Superior temporal gyrus (tissue), 1 donor: ENCODE results near the gene VARS1.

ENCODE experiments used
- DNase-seq: peaks from one replicate; pipeline ENCODE4 v3.0.0-alpha.2; 2016; ENCODE audit errors: extremely low spot score

Gene VARS1

DNA sequence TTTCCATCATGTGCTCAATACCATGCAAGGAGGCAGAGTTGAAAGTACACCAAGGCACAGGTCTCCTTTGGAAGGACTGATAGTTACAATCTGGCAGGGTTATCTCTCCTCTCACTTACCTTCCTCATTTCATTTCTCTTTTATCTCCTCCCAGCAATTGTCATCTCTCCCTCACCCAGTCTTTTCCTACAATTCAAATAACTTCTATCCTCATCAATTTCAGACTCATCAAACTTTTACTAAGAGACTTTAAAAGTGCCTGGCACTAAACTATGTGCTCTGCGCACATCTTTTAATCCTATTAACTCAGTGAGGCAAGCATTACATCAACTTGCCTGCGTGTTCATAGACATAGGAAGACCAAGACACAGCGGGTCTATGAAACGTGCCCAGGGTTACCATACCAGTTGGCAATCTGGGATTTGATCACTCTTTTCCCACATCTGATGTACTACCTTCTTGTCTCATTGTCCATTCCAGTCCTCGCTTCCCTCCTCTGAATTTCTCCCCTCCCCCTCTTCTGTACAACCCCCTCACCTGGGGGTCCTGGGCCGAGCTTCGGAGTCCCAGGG is 1.2 kb downstream of the VARS1 start:
- peak; percentile 47 for DNase-seq

DNA sequence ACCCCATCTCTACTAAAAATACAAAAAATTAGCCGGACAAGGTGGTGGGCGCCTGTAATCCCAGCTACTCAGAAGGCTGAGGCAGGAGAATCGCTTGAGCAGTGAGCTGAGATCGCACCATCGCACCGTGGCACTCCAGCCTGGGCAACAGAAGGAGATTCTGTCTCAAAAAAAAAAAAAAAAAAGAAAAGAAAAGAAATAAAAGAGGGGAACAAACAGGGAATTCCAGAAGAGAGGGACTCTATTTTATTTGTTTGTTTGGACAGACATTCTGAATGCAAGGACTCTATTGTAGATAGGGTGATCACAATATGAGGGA is 1.7 kb downstream of the VARS1 start:
- peak; percentile 23 for DNase-seq

DNA sequence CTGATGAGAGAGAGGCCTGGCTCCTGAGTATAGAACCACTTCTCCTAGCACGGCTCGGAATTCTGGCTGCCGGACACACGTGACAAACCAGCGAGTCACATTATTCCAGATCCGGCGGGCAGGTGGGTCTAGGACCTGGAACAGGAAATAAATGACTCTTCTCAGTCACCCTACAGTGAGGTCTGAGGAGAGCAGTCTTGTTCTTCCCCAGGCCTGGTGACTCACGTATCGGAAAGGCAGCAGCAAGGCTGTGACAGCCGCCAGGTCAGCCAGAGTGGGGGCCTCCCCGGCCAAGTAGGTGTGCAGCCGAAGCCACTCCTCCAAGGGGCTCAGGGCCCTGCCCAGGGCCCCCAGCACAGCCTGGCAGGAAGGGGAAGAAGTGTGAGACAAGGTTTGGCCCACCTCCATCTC is 2.8 kb downstream of the VARS1 start:
- no peak for DNase-seq

DNA sequence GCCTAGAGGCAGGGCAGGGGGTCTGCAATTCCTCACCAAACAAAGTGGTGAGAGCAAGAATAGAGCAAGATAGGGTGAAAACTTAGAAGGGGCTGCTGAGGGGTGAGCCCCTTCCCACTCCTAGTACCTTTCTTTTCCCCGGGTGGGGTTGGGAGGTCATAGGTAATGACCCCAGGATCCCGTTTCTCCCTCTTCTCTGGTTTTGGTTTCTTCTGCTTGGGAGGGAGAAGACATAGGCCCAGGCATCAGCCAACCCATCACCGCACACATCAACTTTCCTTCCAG is 3.5 kb downstream of the VARS1 start:
- DNase-seq: no peak

DNA sequence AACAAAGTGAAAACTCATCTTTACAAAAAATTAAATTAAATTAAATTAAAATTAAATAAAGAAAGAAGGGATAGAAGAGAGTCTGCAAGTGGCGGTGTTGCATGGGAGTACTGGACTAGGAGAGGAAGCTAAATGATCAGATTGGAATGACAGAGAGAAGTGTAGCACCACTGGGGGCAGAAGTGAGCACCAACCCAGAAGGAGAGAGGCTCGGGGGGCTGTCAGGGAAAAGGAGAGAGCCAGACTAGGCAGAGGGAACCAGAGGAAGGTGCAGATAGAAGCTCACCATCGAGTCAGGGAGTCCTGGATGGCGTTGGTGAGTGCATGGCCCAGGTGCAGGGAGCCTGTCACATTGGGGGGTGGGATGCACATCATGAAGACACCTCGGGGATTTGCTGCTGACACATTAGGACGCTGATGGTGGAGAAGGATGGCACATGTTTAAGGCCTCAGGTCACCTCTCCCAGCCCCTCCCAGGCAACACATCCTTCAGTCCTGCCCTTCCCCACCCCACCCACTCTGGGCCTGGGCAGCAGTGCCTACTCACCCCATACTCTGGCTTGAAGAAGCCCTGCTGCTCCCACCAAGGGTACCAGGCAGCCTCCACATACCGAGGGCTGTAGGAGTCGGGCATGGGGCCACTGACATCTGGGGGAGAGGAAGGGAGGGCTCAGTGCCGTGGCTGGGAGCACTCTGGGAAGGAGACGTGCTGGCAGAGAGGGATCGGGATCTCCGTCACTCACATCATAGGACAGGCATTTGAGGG is 4.0 kb downstream of the VARS1 start:
- peak; percentile 55 for DNase-seq

DNA sequence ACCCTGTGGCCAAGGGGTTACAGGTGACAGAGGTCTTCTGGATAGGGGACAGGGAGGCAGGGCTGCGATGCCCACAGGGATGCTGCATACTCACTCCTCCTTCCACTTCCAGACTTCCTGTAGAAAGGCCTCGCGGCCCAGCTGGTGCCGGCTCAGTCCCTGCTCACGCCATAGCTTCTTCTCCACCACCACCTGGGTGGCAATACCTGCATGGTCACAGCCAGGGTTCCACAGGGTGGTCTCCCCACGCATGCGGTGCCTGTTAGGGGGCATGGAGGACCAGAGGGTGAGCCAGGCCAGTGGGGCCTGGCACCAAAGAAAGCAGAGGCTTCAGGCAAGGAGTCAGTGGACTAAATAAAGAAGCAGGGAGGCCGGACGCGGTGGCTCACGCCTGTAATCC is 10.1 kb downstream of the VARS1 start:
- DNase-seq: no peak

DNA sequence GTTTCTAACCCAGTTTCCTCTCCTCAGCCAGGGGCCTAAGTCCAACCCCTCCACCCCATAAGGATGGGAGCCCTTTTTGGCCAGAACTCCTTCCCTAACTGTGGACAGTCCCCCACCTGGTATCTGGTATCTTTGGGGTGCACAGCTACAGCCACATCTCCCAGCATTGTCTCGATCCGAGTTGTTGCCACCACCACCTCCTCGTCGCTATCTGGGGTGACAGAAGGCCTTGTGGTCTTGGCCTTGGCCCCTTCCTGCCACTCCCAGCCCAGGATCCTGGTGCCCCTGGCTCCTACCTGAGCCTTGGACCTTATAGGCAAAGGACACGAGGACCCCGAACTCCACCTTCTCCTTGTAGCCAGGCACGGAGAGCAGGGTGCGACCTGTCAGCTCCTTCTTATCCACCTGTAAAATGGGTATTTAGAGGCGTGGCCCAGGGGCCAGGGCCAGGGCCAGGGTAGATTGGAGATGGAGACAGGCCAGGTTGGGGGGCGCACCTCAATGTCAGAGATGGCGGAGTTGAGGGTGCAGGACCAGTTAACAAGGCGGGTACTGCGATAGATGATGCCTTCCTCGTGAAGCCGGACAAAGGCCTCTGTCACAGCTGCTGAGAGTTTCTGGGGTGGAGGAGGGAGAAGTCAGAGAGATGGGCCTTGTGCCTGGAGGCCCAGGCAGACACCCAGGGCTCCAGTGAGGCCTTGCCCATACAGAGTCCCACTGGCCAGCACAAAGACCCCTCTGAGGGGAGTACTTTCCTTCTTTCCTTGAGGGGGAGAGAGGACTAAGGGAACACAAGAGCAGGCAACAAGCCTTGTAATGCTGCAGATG is 11.2 kb downstream of the VARS1 start:
- DNase-seq: no peak

DNA sequence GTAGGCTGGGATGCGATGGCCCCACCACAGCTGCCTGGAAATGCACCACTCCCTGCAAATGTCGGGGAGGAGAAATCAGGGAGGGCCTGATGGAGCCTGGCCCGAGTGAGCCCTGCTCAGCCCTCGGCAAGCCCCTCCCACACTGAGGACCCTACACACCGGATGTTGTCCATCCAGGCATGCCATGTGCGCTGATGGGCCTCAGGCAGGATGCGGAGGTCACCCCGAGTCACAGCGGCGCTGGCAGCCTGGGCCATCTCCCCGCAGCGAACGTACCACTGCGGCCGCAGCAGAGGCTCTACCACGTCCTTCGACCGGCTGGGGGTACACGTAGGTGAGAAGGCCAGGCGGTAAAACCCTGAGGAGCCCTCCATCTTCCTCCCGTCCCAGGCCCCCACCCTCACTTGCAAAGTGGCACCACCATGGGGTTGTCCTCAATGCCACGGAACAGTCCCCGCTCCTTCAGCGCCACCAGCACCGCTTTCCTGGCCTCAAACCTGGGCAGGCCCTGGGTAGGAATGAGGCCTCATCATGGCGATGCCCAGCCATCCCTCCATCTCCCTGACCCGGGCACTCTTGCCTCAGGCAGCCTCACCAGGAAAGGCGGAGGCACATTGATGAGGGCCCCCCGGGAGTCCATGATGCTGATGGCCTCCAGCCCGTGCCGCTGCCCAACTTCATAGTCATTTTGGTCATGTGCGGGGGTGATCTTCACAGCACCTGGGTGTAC is 13.3 kb downstream of the VARS1 start:
- DNase-seq: no peak

DNA sequence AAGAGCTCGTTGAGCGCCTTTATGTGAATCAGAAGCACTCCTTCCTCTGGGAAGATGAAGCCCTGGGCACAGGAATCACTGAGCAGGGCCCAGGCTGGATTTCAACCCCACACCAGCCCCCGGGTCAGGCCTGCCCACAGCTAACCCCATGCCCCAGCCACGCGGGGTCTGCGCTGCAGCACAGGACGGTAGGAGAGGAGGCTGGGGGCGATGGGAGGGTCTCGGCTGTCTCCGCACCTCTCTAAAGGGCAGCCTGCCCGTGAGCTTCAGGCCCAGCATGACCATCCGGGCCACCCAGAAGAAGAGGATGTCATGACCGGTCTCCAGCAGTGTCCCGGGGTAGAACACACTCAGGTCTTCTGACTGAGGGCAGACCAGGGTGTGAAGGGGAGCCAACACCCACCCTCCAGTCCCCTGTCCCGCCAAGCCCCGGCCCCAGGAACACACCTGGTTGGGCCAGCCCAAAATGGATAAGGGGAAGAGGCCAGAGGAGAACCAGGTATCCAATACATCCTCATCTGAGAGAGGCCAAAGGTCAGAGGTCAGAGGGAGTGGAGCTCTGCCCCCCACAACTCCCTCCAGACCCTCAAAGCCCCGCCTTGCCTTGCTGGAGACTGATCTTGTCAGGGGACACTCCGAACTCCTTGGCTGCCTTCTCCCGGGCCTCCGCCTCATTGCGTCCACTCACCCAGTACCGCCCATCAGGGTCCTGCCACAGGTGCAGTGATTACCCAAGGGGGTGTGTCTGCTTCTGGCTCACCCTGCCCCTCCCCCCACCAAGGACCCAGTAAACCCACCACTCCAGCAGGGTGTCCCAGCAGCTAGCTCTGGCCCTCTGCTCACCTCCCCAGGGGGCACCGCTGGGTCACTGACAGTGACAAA is 14.1 kb downstream of the VARS1 start:
- no peak for DNase-seq

DNA sequence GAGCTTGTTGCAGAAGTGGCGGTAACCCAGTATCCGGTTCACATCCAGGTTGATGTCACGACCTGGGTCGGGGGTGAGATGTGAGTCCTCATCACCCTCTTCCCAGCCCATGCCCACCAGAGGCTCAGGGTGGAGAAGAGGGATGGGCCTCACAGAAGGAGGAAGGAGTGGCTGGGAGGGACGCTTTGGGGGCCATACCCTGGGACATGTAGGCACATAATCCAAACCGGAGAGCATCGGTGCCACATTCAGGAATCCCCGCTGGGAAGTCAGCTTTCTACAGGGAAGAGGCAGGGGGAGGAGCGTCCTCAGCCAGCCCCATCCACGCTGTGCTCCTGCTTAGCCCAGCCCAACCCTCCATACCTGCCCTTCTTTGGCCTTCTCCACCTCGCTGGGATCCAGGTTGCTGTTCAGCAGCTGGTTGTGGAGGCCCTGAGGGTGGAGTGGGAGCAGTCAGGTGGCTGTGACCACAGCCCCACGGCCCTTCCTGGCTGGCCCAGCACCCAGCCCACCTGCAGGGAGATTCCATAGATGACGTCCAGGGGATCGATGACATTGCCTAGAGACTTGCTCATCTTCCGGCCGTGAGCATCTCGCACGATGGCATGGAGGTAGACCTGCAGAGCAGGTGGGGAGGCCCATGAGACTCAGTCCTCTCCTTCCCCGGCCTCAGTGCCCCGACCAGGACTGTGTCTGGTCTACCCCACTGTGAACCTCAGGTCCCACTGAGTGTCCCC is 14.9 kb downstream of the VARS1 start:
- DNase-seq: no peak

DNA sequence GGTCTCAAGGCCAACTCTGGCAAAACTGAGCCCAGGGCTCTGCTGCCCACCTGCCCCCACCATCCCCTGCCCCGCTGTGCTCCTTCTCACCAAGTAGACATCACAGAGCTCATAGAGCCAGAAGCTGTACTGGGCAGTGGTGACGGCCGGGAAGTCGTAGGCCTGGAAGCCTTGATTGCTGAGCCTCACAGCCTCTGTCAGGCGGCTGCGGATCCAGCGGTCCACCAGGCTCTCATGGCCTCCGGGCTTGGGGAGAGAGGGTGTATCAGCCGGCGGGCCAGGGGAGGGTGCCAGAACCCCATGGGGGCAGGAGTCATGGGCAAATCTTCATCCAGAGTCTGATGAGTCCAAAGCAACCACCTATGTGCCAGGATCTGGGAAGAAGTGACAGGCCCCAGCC is 15.6 kb downstream of the VARS1 start:
- no peak for DNase-seq

DNA sequence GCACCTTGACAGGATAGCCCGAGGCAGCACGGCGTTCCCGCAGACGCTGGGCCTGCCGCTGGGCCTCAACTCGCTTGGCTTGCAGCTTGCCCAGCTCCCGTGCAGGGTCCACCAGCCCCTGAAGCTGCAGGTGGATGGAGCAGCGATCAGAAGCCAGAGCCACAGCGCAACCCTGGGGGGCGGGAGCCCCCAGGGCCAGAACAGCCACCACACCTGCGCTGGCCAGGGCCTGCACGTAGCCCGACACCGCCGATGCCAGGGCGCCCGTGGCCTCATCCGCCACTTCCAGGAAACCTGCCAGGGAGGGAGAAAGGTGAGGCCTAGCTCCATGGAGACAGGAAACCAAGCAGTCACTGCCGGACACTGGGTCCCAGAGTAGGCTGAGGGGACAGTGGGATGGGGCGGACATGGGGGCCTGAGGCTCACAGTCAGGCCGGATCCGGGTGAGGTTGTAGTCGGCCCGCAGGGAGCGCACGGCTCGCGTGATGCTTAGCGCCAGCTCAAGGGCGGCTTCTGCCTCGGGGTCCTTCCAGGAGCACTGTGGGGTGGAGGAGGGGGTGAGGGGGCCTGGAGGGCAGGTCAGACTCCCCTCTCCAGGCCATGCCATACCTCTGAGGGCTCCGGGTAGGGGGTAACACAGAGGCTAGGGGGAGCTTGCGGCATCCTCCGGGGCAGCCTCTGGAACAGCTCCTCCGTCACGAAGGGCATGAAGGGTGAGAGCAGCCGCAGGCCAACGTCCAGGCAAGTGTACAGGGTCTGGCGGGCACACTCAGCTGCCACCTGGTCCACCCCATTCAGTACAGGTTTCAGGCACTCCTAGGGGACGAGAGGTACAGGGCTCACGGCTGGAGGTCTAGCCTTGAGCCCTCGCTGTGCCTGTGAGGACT is 16.3 kb downstream of the VARS1 start:
- DNase-seq: no peak

DNA sequence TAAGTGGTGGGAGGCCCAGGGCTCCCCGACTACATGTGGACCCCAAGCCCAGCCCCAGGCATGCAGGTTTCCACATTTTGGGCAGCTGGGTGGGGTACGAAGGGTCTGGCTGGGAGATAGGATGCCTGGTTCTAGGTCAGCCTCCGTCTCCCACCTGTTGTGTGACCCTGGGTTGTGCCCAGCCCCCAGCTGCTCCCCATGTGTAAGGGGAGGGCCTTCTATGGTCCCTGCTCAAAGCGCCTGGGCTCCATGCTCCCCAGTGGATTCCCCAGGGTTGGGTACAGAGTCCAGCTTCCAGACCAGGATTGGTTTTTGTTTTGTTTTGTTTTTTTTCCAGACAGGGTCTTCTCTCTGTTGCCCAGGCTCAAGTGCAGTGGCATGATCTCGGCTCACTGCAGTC is 17.4 kb downstream of the VARS1 start:
- DNase-seq: no peak

DNA sequence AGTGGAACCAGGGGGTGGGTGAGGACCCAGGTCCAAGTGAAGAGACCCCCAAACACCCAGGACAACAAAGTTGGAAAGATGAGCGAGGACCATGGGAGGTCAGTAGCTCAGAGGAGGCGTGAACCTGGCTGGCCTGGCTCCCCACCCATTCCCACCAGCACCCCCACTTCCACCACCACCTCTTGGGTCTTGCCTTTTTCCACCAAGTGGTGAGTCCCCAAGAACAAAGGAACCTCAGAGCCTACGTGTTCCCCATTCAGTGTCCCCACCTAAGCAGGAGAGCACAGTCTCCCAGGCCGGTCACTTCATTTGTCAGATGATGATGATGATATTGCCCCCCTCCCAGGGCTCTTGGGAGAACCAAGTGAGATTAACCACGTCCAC is 17.9 kb downstream of the VARS1 start:
- DNase-seq: no peak

DNA sequence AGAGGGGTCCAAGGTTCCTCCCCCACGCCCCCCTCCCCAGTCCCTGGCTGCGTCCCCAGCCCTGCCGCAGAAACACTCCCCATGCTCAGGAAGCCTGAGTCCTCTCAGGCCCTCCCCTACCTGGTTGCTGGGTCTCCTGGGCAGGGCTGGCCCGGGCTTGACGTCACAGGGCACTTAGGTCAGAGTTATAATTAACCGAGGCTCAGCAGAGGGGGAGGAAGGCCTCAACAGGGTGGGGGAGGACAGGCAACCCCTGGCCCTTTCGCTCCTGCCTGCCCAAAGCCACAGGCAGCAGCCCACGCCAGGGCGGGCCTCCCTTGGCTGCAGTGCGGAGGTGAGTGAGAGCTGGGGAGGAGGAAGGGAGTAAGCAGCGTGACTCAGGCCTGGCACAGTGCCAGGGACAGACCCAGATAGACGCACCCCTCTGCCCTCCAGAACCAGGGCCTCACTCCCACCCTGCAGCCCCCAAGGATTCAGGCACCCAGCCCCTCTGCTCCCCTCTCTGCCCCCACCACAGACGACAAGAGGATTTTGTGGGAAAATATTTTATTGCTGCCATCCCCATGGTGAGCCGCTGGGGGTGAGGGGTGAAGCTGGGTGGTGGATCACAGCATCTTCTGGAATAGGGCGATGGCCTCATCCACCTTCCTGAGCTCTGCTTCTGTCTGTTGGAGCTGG is 18.4 kb downstream of the VARS1 start, which contains the start of gene VWA7:
TSS of gene VWA7 (minus strand) at position 340 of the 678 bp plus-strand sequence. CDS start 549 bp downstream, outside the sequence.
- DNase-seq: no peak

DNA sequence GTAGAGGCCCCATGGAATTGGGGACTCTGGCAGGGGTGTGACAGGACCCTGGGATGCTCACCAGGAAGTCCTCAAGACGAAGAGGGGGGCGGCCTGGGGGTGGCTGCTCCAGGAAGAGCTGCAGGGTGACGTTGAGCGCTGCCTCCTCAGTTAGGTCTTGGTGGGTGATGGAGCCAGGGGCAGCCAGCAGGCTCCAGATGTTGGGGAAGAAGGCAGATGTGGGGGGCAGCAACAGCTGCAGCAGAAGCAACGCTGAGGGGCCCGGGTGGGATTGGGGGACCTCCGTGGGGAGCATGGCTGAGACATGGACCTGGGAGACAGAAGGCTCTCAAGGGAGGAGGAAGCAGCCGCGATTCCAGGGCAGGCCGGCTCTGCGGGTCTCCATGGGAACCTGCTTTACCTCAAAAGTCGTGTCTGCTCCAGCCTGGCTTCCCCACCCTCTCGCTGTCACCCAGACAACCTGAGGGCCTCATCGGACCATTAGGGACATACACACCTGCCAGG is 19.0 kb downstream of the VARS1 start:
- no peak for DNase-seq

DNA sequence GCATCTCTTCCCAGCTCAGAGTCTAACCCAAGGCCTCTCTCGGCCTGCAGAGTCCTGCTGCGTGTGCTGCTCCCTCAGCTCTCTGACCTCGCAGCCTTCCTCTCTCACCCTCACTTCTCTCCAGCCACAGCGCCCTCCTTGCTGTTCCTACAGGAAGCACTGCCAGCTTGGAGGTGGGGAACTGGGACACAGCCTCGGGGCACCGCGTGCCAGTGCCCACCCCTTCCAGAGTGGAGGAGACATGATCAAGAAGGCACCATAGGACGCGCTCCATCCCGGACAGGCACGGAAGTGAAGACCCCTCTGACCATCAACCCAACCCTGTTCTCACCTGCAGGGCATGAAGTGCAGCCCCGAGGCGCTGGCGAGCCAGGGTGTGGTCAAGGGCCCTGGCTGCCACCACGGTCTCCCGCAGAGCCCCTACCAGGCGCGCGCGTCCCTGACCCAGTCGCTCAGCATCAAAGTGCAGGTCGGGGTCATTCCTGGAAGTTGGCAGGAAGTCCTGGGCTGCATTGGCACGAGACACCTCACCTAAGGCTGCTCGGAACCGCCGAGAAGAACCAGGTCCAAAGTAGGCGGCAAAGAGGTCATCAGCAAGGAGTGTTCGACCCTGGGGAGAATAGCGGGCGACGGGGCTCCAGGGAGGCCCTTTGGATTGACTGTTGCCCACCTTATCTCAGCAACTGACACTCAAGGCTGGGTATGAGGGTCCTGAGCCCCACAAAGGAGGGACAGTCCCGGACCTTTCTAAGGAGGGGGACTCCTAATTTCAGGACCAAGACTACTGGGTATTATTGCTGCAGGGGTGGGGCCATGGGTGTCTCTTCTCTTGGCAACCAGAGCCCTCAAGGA is 19.7 kb downstream of the VARS1 start:
- no peak for DNase-seq

DNA sequence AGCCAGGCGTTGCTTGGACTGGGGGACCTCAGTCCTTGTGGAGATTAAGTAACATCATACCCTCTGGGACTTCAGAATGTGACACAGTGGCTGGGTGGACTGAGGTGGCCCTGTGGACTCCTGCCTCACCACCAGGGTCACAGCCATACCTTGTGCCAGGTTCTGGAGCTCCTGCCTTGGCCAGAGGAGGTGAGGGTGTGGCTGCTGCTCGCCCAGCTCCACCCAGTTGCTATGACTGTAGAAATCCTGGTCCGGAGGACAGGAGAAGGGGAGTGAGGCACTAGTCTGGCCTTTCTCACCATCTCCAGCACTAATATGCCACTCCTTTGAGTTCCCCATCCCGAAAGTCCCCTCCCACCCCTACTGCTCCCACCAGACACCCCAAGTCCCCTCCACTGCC is 20.4 kb downstream of the VARS1 start:
- no peak for DNase-seq
